Urinary bladder (tissue), 4 donors: Measurements from ENCODE around the gene CFB. TPM values are rescaled to one million over a fixed set of nuclear protein-coding genes. Genes with fewer than 3 reads are reported as not detected.
"Not testable (repeated sequence)": the region's sequence is repeated elsewhere in the genome, so short reads cannot be mapped to it uniquely, and the experiment has no call there.

Experiments
- DNase-seq: peaks from one replicate; pipeline ENCODE4 v3.0.0-alpha.2; 2015; ENCODE audit errors: extremely low spot score
- H3K27ac ChIP-seq: one replicate; pipeline ENCODE4 v1.5.1; 2013; ENCODE audit warnings: low read depth, mild to moderate bottlenecking, moderate library complexity
- H3K36me3 ChIP-seq: one replicate; pipeline ENCODE4 v1.6.1; 2013; ENCODE audit warnings: mild to moderate bottlenecking, moderate library complexity; ENCODE audit not compliant: insufficient read depth
- H3K4me1 ChIP-seq: one replicate; pipeline ENCODE4 v1.6.1; 2013; ENCODE audit warnings: mild to moderate bottlenecking, moderate library complexity; ENCODE audit not compliant: insufficient read depth
- H3K4me3 ChIP-seq: one replicate; pipeline ENCODE4 v1.5.1; 2013; ENCODE audit warnings: low read depth, low read length
- WGBS: extraction: QIAGEN DNeasy Blood & Tissue Kit; methylation state at CpG from one replicate; pipeline ENCODE4 v1.1.7; 2013; 5-methylcytosine and 5-hydroxymethylcytosine counted together
- polyA plus RNA-seq: library from polyadenylated mRNA; stranded (reverse); fragments of 200-250 nt; gene quantifications from one replicate; pipeline ENCODE4 v1.2.3, GENCODE V29; 2013
- total RNA-seq: library from RNA; depleted of rRNA; stranded (reverse); fragments of >200 nt; gene quantifications from one replicate; pipeline ENCODE4 v1.2.3, GENCODE V29; 2014
- donor health status: healthy with polysubstance abuse.
- donor health status: healthy.

Gene CFB
- total and polyA plus RNA-seq, 2 donors = 6.5 to 39.6 TPM

DNA sequence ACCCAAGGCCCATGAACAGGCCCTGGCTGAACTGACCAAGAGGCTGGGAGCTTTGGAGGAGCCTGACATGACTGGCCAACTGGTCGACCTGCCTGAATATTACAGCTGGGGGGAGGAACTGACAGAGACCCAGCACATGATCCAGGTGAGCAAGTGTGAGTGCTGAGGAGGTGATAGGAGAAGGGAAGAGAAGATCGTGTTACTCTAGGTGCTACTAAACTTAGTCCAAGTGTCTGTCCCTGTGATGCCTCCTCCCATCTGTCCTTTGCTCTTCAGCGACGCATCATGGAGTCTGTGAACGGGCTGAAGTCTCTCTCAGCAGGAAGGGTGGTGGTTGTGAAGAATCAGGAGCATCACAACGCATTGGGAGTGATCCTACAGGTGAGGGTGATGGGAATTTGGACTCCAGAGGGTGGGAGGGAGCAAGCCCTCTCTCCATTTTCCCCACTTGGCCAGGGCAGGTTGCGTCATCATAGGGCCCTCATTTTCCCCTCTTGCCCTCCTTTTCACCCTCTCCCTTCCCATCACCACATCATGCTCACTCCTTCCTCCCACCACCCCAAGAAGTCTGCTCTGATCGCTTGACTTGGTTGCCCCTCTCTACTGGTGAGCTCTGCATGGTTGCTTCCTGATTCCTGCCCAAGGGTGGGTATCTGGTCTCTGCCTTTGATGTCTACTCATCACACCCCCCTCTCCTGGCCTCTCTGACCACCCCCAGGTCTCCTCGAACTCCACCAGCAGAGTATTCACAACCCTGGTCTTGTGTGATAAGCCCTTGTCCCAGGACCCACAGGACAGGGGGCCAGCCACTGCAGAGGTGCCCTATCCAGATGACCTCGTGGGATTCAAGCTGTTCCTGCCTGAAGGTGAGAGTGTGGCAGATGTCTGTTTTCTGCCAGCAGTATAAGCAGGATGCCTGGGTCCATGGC lies 21.4 kb downstream of the CFB start:
- no peak for DNase-seq
- WGBS = 82% methylated on average over 10 of the region's 10 CpGs
- Histone ChIP-seq H3K4me1 (no peaks in the 10 kb centered on the region), H3K4me3 (no peak overlapping the region), H3K36me3 (no peaks in the 10 kb centered on the region), H3K27ac (no peak overlapping the region)

DNA sequence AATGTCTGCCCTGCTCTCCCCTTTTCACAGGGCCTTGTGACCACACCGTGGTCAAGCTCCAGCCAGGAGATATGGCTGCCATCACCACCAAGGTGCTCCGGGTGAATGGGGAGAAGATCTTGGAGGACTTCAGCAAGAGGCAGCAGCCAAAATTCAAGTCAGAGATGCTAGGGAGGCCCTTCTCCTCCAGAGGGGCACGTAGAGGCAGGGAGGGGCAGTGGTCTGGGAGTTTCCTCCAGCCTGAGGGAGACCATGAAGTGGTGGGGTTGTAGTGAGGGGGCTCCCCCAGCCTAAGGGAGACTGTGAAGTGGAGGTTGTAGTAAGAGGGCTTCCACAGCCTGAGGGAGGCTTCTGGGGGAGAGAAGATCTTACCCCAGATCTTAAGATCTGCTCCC lies 22.0 kb downstream of the CFB start:
- H3K27ac ChIP-seq = no peak overlapping the region
- no peak overlapping the region for H3K4me3 ChIP-seq
- no peaks in the 10 kb centered on the region for H3K4me1 ChIP-seq
- 86% methylated on average over 3 of the region's 3 CpGs for WGBS
- no peaks in the 10 kb centered on the region for H3K36me3 ChIP-seq
- DNase-seq = no peak

DNA sequence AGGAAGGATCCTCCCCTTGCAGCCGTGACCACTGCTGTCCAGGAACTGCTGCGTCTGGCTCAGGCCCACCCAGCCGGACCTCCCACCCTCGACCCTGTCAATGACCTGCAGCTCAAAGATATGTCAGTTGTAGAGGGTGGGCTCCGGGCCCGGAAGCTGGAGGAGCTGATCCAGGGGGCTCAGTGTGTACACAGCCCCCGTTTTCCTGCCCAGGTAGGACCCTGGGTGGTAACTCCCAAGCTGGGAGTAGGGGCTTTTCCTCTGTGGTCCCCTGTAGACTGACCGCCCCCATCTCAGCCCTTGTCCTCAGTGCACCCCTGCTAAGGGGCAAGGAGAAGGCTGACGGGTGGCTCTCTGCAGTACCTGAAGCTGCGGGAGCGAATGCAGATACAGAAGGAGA lies 22.4 kb downstream of the CFB start:
- no peak overlapping the region for H3K27ac ChIP-seq
- no peaks in the 10 kb centered on the region for H3K4me1 ChIP-seq
- no peak for DNase-seq
- no peak overlapping the region for H3K4me3 ChIP-seq
- no peaks in the 10 kb centered on the region for H3K36me3 ChIP-seq
- WGBS = 83% methylated on average over 11 of the region's 11 CpGs

DNA sequence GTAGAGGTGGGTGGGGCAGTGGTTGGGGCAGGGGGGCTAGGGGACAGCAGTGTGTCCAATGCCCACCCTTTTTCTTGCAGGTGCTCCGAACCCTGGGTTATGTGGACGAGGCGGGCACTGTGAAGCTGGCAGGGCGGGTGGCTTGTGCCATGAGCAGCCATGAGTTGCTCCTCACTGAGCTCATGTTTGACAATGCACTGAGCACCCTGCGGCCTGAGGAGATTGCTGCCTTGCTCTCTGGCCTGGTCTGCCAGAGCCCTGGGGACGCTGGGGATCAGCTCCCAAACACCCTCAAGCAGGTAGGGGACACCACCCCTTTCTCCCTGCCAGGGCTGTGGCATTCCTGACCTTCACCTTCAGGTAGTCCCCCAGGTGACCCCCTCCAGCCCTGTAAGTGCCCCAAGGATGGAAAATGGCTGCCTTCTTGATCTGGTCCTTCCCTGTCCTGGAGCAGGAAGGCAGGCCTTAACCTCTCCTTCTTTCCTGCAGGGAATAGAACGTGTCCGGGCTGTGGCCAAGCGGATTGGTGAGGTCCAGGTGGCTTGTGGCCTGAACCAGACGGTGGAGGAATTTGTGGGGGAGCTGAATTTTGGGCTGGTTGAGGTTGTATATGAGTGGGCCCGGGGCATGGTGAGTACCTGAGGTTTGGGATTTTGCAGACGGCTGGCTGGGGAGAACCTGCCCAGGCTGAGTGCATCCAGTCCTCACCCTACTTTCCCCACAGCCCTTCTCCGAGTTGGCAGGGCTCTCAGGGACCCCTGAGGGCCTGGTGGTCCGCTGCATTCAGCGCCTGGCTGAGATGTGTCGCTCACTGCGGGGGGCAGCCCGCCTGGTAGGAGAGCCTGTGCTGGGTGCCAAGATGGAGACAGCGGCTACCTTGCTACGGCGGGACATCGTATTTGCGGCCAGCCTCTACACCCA lies 23.2 kb downstream of the CFB start:
- Histone ChIP-seq H3K4me1 (no peaks in the 10 kb centered on the region), H3K36me3 (no peaks in the 10 kb centered on the region), H3K27ac (no peak overlapping the region), H3K4me3 (no peak overlapping the region)
- WGBS = 83% methylated on average over 23 of the region's 23 CpGs
- no peak for DNase-seq

DNA sequence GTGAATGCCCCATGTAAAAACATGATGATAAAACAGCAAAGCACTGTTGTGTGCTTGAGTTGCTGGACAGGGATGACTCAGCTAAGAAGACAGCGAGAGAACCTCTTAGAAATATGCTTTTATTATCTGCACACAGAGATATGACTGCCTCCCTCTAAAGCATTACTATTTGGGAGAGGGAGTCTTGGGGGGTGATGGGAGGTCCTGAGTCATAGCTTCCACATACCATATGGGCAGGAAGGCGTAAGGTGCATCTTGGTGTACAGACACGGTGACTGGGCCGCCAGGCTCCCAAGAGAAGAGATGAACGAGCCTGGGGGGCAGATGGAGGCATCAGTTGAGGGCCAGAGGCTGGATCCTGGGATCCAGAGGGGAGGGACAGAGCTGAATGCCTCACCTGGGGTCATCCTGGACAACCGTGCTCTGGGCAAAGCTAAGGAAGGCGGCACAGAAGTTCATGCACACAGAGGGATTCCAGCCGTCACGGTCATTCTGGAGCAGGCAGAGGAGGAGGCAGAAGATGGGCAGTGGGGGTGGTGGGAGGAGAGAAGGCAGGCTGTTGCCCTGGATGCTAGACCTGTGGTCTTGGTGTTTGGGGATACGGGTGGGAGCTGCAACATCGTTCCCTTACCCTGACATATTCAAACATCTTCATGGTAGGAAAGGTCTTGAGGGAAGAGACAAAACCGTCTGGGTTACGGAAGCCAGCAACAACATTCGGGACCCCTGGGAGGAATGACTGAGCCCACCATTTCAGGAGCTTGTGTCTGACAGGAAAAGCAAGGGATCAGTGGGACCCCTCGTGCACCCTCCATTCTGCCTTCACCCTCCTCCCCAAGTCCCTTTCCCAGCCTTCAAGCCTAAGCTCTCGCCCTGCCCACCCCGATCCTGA lies 24.1 kb downstream of the CFB start:
- no peak for DNase-seq
- Histone ChIP-seq H3K27ac (no peak overlapping the region), H3K4me3 (no peak overlapping the region), H3K36me3 (no peaks in the 10 kb centered on the region), H3K4me1 (no peaks in the 10 kb centered on the region)
- 72% methylated on average over 17 of the region's 17 CpGs for WGBS

DNA sequence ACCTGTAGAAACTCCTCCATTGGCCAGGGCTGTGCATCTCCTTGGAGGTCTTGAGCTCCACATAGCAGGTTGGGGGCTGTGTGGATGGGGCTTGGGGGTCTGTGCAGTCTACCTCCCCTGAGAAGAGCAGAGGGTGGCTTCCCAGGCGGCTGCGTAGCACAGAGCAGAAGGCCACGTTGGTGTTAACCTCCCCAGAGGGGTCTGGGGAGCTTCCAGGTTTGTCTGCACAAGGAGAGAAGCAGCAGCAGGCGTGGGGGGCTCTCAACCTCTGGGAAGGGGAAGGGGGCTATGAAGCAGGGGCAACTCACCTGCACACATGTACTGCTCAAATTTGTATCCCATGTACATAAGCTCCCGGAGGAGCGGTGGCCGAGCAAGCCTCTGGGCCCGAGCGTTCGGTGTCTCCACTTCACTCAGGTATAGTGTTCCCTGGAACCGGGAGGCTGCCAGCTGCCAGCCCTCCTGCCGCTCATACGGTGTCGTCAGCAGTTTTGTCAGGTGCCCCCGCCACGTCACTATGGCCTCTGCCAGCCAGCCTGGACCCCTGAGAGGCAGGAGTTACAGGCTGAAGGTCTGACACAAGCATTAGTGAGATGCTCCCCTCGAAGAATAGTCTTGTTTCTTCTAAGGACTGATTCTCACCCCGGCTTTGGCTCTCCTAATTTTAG lies 24.8 kb downstream of the CFB start:
- WGBS = 83% methylated on average over 18 of the region's 18 CpGs
- Histone ChIP-seq H3K4me1 (no peaks in the 10 kb centered on the region), H3K36me3 (no peaks in the 10 kb centered on the region), H3K27ac (peak overlapping the region; percentile 90), H3K4me3 (no peak overlapping the region)
- no peak for DNase-seq

DNA sequence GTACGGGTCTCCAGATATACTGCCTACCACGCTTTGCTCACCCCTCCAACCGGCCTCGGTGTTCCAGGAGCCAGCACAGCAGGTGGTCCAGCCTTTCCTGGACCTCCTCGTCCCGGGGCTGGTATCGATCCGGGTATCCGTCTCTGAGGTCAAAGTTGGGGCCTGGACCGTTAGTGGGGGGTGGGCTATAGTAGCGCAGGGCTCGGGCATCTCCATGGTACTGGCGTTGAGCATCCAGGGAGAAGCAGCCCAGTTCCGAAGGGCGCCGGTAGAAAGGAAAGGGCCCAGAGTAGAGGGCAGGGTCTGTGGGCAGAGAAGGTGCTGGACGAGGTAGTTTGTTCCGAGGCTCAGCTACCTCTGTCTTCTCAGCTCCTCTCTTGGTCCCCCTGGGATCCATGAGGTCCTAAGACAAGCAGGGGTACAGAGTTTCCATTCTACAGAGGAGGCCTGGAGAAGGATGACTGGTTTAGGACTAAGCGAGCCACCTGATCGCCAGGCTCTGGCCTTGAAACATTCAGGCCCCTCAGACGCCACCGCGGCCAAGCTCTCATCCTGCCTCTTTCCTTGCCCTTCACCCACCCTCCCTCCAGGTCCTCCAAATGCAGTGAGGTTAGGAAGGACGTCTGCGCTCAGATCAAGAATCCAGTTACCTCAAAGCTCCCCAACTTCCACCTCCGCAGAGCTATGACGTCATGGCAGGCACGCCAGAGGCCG lies 25.5 kb downstream of the CFB start:
- Histone ChIP-seq H3K27ac (peak overlapping the region; percentile 90), H3K4me1 (no peaks in the 10 kb centered on the region), H3K4me3 (peak overlapping the region; percentile 48), H3K36me3 (no peaks in the 10 kb centered on the region)
- DNase-seq = no peak
- 22% methylated on average over 29 of the region's 29 CpGs for WGBS

DNA sequence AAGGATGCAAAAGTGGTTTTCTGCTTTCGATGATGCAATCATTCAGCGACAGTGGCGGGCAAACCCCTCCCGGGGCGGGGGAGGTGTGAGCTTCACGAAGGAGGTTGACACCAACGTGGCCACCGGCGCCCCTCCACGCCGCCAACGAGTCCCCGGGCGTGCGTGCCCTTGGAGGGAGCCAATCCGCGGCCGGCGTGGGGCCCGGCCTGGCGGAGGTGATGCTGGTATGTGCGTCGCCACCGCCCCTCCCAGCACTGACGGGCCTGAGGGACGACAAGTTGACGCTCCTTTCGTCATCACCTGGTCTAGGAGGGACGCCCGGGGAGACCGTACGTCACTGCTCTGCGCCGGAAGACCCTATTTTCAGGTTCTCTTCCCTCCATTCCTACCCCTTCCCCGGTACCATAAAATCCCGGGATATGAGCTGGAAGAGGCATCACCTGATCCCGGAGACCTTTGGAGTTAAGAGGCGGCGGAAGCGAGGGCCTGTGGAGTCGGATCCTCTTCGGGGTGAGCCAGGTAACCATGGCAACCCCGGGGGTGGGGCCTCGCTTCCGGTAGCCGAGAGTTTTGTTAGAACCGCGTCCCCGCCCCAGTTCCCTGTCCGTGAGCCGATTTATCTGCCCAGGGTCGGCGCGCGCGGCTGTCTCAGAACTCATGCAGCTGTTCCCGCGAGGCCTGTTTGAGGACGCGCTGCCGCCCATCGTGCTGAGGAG lies 26.3 kb downstream of the CFB start, which contains the start of gene DXO:
Gene DXO, minus strand, starts transcription at position 146 of the 716 bp plus-strand sequence. CDS start 463 bp downstream, outside the sequence.
- WGBS = under 1% methylated on average over 62 of the region's 62 CpGs
- no peaks in the 10 kb centered on the region for H3K36me3 ChIP-seq
- H3K27ac ChIP-seq = peak within 1 kb of the TSS; percentile 90
- peak within 1 kb of the TSS; percentile 48 for H3K4me3 ChIP-seq
- H3K4me1 ChIP-seq = no peaks in the 10 kb centered on the region
- peak; percentile 93 for DNase-seq

DNA sequence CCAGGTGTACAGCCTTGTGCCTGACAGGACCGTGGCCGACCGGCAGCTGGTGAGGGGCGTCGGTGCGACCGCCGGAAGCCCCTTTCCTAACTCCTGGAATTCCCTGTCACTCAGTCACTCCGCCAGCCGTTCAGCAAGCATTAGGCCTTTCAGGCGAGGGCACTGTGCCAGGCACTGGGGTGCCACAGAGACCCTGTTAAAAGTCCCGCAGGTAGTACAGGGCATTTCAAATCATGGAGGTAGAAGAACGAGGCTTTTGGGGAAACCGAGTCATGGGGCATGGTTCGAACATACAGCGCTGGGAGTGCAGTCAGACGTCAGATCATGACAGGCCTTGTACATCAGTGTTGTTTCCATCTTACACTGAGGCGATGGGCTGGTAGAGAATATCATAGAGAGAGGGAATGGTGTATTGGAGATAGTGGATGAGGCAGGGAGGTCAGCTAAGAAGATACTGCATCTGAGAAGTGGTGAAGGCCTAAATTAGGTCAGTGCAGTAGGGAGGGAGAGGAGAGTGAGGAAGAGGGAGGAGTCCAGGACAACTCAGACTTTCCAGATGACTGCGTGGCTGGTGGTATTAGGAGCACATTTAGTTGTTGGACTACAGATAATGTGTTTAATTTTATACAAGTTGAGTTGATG lies 26.9 kb downstream of the CFB start:
- H3K27ac ChIP-seq = peak overlapping the region; percentile 90
- H3K36me3 ChIP-seq = no peaks in the 10 kb centered on the region
- no peak for DNase-seq
- peak overlapping the region; percentile 48 for H3K4me3 ChIP-seq
- 7% methylated on average over 19 of the region's 19 CpGs for WGBS
- no peaks in the 10 kb centered on the region for H3K4me1 ChIP-seq

DNA sequence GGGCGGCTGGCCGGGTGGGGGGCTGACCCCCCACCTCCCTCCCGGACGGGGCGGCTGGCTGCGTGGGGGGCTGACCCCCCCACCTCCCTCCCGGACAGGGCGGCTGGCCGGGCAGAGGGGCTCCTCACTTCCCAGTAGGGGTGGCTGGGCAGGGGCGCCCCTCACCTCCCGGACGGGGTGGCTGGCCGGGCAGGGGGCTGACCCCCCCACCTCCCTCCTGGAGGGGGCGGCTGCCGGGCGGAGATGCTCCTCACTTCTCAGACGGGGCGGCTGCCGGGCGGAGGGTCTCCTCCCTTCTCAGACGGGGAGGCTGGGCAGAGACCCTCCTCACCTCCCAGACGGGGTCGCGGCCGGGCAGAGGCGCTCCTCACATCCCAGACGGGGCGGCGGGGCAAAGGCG lies 30.2 kb downstream of the CFB start:
- not testable (repeated sequence) for H3K27ac ChIP-seq, H3K36me3 ChIP-seq, H3K4me3 ChIP-seq, H3K4me1 ChIP-seq, DNase-seq
- 96% methylated on average over 30 of the region's 30 CpGs for WGBS

DNA sequence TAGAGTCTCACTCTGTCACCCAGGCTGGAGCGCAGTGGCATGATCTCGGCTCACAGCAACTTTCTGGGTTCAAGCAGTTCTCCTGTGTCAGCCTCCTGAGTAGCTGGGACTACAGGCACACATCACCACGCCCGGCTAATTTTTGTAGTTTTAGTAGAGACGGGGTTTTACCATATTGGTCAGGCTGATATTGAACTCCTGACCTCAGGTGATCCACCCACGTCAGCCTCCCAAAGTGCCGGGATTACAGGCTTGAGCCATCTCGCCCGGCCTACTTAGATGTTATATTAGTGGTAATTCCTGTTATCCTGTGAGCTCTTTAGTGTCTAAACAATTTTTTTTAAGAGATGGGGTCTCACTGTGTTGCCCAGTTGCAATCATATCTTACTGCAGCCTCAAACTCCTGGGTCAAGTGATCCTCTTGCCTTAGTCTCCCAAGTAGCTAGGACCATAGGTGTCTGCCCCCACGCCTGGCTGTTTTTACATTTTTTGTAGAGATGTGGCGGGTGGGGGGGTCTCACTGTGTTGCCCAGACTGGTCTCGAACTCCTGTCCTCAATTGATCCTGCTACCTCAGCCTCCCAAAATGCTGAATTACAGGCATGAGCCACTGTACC lies 32.0 kb downstream of the CFB start:
- H3K36me3 ChIP-seq = no peaks in the 10 kb centered on the region
- WGBS = 91% methylated on average over 12 of the region's 12 CpGs
- DNase-seq = no peak
- H3K27ac ChIP-seq = no peak overlapping the region
- no peaks in the 10 kb centered on the region for H3K4me1 ChIP-seq
- H3K4me3 ChIP-seq = no peak overlapping the region
